ENCODE measurements around the gene TNFRSF1B. TPM values are rescaled to one million over a fixed set of nuclear protein-coding genes. Genes with fewer than 3 reads are reported as not detected.
A peak's percentile ranks its signal among the peaks of the same experiment; 100 is the strongest.

The TNFRSF1B gene
- total RNA-seq, 1 experiment from 2014 or later = 3.5 TPM

DNA sequence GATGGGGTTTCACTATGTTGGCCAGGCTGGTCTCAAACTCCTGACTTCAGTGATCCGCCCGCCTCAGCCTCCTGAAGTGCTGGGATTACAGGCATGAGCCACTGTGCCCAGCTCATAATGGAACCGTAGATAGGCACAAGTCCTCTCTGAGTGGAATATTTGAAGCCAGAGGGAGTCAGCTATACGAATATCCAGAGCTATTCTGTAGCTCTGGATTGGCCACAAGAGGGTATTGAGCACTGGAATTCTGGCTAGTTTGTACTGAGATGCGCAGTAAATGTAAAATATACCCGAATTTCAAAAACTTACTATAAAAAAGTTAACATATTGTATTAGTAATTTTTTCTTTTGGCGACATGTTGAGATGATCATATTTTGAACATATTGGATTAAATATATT, 62.2 kb downstream of the TNFRSF1B start:
- Histone ChIP-seq H3K4me3 (ENCODE audit: low read depth, low read length) (no peak overlapping the region), H3K36me3 (ENCODE audit: control insufficient read depth, insufficient read depth, low read length) (no peaks in the 10 kb centered on the region), H3K27me3 (replicated peaks; ENCODE audit: control insufficient read depth, insufficient read depth, low read length) (no peaks in the 10 kb centered on the region), H3K9me3 (no peaks in the 10 kb centered on the region), H3K4me1 (peaks cover 8% of the 10 kb centered on the region)
- Mint-ChIP-seq H3K4me3 (ENCODE audit: unreplicated experiment) (peak overlapping the region; percentile 76), H3K36me3 (ENCODE audit: insufficient read depth, unreplicated experiment) (no peaks in the 10 kb centered on the region), H3K27ac (ENCODE audit: unreplicated experiment) (peak overlapping the region; percentile 75), H3K27me3 (ENCODE audit: insufficient read depth, unreplicated experiment) (no peaks in the 10 kb centered on the region), H3K4me1 (ENCODE audit: low read depth, unreplicated experiment) (no peaks in the 10 kb centered on the region), H3K9me3 (ENCODE audit: unreplicated experiment) (peaks cover 6% of the 10 kb centered on the region)
- no TSS peak for BruUV-seq (replicated peaks)
- no peak for DNase-seq
- TF ChIP-seq, protein P1, sequence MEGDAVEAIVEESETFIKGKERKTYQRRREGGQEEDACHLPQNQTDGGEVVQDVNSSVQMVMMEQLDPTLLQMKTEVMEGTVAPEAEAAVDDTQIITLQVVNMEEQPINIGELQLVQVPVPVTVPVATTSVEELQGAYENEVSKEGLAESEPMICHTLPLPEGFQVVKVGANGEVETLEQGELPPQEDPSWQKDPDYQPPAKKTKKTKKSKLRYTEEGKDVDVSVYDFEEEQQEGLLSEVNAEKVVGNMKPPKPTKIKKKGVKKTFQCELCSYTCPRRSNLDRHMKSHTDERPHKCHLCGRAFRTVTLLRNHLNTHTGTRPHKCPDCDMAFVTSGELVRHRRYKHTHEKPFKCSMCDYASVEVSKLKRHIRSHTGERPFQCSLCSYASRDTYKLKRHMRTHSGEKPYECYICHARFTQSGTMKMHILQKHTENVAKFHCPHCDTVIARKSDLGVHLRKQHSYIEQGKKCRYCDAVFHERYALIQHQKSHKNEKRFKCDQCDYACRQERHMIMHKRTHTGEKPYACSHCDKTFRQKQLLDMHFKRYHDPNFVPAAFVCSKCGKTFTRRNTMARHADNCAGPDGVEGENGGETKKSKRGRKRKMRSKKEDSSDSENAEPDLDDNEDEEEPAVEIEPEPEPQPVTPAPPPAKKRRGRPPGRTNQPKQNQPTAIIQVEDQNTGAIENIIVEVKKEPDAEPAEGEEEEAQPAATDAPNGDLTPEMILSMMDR (IDR thresholded peaks at IDR 0.05; ENCODE audit: insufficient read depth in 1 of 2, low read depth in 1 of 2, low read length in 1 of 2, severe bottlenecking in 1 of 2, unreplicated experiment in 1 of 2) = no peak
- intact Hi-C loops (cut with micrococcal nuclease; ENCODE audit: unreplicated experiment) = no loop called here
- ChIA-PET POLR2A (no interaction called here), CTCF (no interaction called here)

DNA sequence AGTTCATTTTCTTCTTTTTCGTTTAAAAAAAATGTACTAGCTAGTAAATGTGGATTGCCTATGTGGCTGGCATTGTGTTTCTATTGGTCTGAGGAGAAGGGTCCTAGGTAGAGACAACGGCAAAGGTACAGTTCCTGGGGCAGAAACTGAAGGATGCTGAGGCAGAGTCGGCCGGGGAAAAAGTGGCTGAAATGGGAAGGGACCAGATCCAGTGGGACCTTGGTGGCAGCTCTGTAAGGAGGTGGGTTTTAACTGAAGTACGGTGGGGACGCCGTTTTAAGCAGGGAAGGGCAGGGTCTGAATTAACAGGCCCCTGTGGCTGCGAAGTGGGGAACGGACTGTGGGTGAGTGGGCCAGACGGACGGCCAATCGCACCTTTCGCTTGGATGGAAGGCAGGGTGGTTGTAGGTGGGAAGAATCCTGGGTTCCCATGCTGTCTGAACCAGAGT, 62.6 kb downstream of the TNFRSF1B start:
- intact Hi-C loops (cut with micrococcal nuclease; ENCODE audit: unreplicated experiment) = no loop called here
- Mint-ChIP-seq H3K4me1 (ENCODE audit: low read depth, unreplicated experiment) (no peaks in the 10 kb centered on the region), H3K27me3 (ENCODE audit: insufficient read depth, unreplicated experiment) (no peaks in the 10 kb centered on the region), H3K36me3 (ENCODE audit: insufficient read depth, unreplicated experiment) (no peaks in the 10 kb centered on the region), H3K9me3 (ENCODE audit: unreplicated experiment) (peaks cover 1% of the 10 kb centered on the region), H3K27ac (ENCODE audit: unreplicated experiment) (peak overlapping the region; percentile 75), H3K4me3 (ENCODE audit: unreplicated experiment) (peak overlapping the region; percentile 76)
- CTCF ChIA-PET = no interaction called here
- DNase-seq = no peak
- BruUV-seq (replicated peaks) = no TSS peak
- H3K36me3 ChIP-seq (ENCODE audit: control insufficient read depth, insufficient read depth, low read length) = no peaks in the 10 kb centered on the region
- H3K9me3 ChIP-seq = no peaks in the 10 kb centered on the region
- H3K4me3 ChIP-seq (ENCODE audit: low read depth, low read length) = peak overlapping the region; percentile 19; the same call in 1 of the 2 replicates
- TF ChIP-seq, protein P1 (IDR thresholded peaks at IDR 0.05; ENCODE audit: insufficient read depth in 1 of 2, low read depth in 1 of 2, low read length in 1 of 2, severe bottlenecking in 1 of 2, unreplicated experiment in 1 of 2) = no peak
- H3K27me3 ChIP-seq (replicated peaks; ENCODE audit: control insufficient read depth, insufficient read depth, low read length) = no peaks in the 10 kb centered on the region
- H3K4me1 ChIP-seq = peaks cover 8% of the 10 kb centered on the region
- POLR2A ChIA-PET = no interaction called here

DNA sequence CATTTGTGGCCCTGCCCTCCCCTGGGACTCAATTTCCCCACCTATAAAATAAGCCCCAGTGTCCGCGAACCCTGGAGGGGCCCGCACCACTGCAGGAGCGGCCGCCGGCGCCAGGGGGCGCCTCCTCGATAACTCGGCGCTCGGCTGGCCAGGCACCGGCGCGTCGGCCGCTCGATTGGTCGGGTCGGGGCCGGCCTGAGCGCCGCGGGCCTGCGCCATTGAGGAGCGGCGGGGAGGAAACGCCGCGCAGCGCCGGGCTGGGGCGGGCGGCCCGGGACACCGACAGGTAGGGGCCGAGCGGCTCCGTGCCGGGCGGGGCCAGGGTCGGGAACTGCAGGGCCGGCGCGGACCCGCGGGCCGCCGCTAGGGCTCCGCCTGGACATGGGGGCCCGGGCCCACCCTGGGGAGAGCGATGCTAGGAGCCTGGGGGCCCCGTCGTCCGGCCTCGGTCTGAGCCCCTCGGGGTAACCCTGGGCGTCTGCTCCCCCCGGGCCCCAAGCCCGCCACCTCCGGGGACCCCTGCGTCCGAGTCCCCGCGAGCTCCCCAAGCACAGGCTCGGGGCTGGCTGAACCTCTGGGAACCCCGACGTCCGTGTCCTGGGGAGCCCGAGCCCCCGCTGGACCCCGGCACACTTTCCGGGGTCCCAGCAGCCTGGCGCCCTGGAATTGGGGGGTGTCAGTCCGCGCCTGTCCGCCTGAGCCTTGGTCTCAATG, 63.2 kb downstream of the TNFRSF1B start, which contains the start of gene VPS13D:
Gene VPS13D, plus strand, starts transcription at position 196 of the 714 bp plus-strand sequence. CDS start 4,237 bp downstream, outside the sequence.
- H3K9me3 Mint-ChIP-seq (ENCODE audit: unreplicated experiment) = no peaks in the 10 kb centered on the region
- POLR2A ChIA-PET = no interaction called here

More for the DNA sequence above, 63.2 kb downstream of the TNFRSF1B start, which contains the start of gene VPS13D:
- Mint-ChIP-seq H3K27me3 (ENCODE audit: insufficient read depth, unreplicated experiment) (no peaks in the 10 kb centered on the region), H3K4me1 (ENCODE audit: low read depth, unreplicated experiment) (no peaks in the 10 kb centered on the region), H3K27ac (ENCODE audit: unreplicated experiment) (peak within 1 kb of the TSS; percentile 75), H3K36me3 (ENCODE audit: insufficient read depth, unreplicated experiment) (peaks cover 3% of the 10 kb centered on the region), H3K4me3 (ENCODE audit: unreplicated experiment) (peak within 1 kb of the TSS; percentile 76)
- Histone ChIP-seq H3K36me3 (ENCODE audit: control insufficient read depth, insufficient read depth, low read length) (no peaks in the 10 kb centered on the region), H3K27me3 (replicated peaks; ENCODE audit: control insufficient read depth, insufficient read depth, low read length) (no peaks in the 10 kb centered on the region), H3K4me1 (peaks cover 8% of the 10 kb centered on the region), H3K4me3 (ENCODE audit: low read depth, low read length) (peak within 1 kb of the TSS; percentile 83), H3K9me3 (no peaks in the 10 kb centered on the region)
- BruUV-seq (replicated peaks) = no TSS peak
- TF ChIP-seq, protein P1 (IDR thresholded peaks at IDR 0.05; ENCODE audit: insufficient read depth in 1 of 2, low read depth in 1 of 2, low read length in 1 of 2, severe bottlenecking in 1 of 2, unreplicated experiment in 1 of 2) = peak; percentile 81 to 86
- DNase-seq = peak; percentile 68 to 87
- intact Hi-C loops (cut with micrococcal nuclease; ENCODE audit: unreplicated experiment) = no loop called here
- CTCF ChIA-PET = no interaction called here

Measured in Caco-2 (cell line).